ENCODE measurements around the gene CCSER2.
"Not testable (repeated sequence)": the region's sequence is repeated elsewhere in the genome, so short reads cannot be mapped to it uniquely, and the experiment has no call there.

The CCSER2 gene

GRCh38 chr10:84347575-84348002 is 19.2 kb downstream of the CCSER2 start:
- not testable (repeated sequence) for DNase-seq (ENCODE audit: low spot score)

- DNase-seq (ENCODE audit: low spot score): no peak
Observed at GRCh38 chr10:84348447-84348846, 20.1 kb downstream of the CCSER2 start.

- DNase-seq (ENCODE audit: low spot score): no peak
Observed at GRCh38 chr10:84348860-84349259, 20.5 kb downstream of the CCSER2 start.

- no peak for DNase-seq (ENCODE audit: low spot score)
Observed at GRCh38 chr10:84352251-84352842, 24.0 kb downstream of the CCSER2 start.

GRCh38 chr10:84353052-84353803 is 24.8 kb downstream of the CCSER2 start:
- no peak for DNase-seq (ENCODE audit: low spot score)

- no peak for DNase-seq (ENCODE audit: low spot score)
Observed at GRCh38 chr10:84354623-84355022, 26.2 kb downstream of the CCSER2 start.

GRCh38 chr10:84355106-84355505 is 26.7 kb downstream of the CCSER2 start:
- no peak for DNase-seq (ENCODE audit: low spot score)

- DNase-seq (ENCODE audit: low spot score): no peak
Observed at GRCh38 chr10:84356928-84357327, 28.5 kb downstream of the CCSER2 start.

GRCh38 chr10:84358743-84359142 is 30.4 kb downstream of the CCSER2 start:
- no peak for DNase-seq (ENCODE audit: low spot score)

GRCh38 chr10:84360637-84361365 is 32.4 kb downstream of the CCSER2 start:
- no peak for DNase-seq (ENCODE audit: low spot score)

- no peak for DNase-seq (ENCODE audit: low spot score)
Observed at GRCh38 chr10:84365335-84365881, 37.0 kb downstream of the CCSER2 start.

GRCh38 chr10:84366041-84366440 is 37.7 kb downstream of the CCSER2 start:
- DNase-seq (ENCODE audit: low spot score): no peak

GRCh38 chr10:84367256-84367655 is 38.9 kb downstream of the CCSER2 start:
- no peak for DNase-seq (ENCODE audit: low spot score)

- no peak for DNase-seq (ENCODE audit: low spot score)
Observed at GRCh38 chr10:84368828-84369227, 40.4 kb downstream of the CCSER2 start.

- DNase-seq (ENCODE audit: low spot score): no peak
Observed at GRCh38 chr10:84370283-84370682, 41.9 kb downstream of the CCSER2 start.

GRCh38 chr10:84371944-84372343 is 43.6 kb downstream of the CCSER2 start:
- DNase-seq (ENCODE audit: low spot score): no peak

GRCh38 chr10:84373000-84373399 is 44.6 kb downstream of the CCSER2 start:
- no peak for DNase-seq (ENCODE audit: low spot score)

GRCh38 chr10:84374455-84374854 is 46.1 kb downstream of the CCSER2 start:
- DNase-seq (ENCODE audit: low spot score): no peak

- DNase-seq (ENCODE audit: low spot score): no peak
Observed at GRCh38 chr10:84375011-84375410, 46.6 kb downstream of the CCSER2 start.

- DNase-seq (ENCODE audit: low spot score): no peak
Observed at GRCh38 chr10:84375881-84376280, 47.5 kb downstream of the CCSER2 start.

- DNase-seq (ENCODE audit: low spot score): no peak
Observed at GRCh38 chr10:84388148-84388547, 59.8 kb downstream of the CCSER2 start.

- DNase-seq (ENCODE audit: low spot score): no peak
Observed at GRCh38 chr10:84390364-84390763, 62.0 kb downstream of the CCSER2 start.

- DNase-seq (ENCODE audit: low spot score): no peak
Observed at GRCh38 chr10:84391326-84391725, 62.9 kb downstream of the CCSER2 start.
